IMR-90 (cell line): Measurements from ENCODE around the gene SEMA3C. TPM values are rescaled to one million over a fixed set of nuclear protein-coding genes. Genes with fewer than 3 reads are reported as not detected.

Source experiments
- ATAC-seq: fragments of 200-7000 bp; cut with Tn5 transposase; 2 replicates; pipeline ENCODE4 v1.9.1; 2020; ENCODE audit warnings: low read depth, mild to moderate bottlenecking, moderate library complexity
- BruUV-seq: library from RNA; stranded (reverse); fragments of 400-500 nt; replicated peaks from 2 replicates; lab custom pipeline; 2021; lab: Mats Ljungman, UMichigan
- CTCF ChIA-PET: fragments of 300-600 bp; formaldehyde crosslinking; extraction: SDS; loops from one replicate; lab custom pipeline; 2021; ENCODE audit warnings: antibody characterized with exemption; lab: Yijun Ruan, JAX
- POLR2A ChIA-PET: fragments of 300-600 bp; sonication (Branson Sonifier 250); formaldehyde crosslinking; loops from one replicate; lab custom pipeline; 2022; ENCODE audit warnings: antibody characterized with exemption; ENCODE audit not compliant: unreplicated experiment; lab: Charles Lee
- DNase-seq: peaks from one replicate; pipeline ENCODE4 v3.0.0; 2013
- H2AFZ ChIP-seq: replicated peaks from 2 replicates; pipeline ENCODE3; 2013; ENCODE audit warnings: low read length, mild to moderate bottlenecking; ENCODE audit not compliant: poor library complexity
- H2AK5ac ChIP-seq: 2 replicates; pipeline ENCODE4 v1.6.1; 2013; ENCODE audit warnings: low read depth, low read length, inconsistent platforms
- H2AK9ac ChIP-seq: replicated peaks from 2 replicates; pipeline ENCODE3; 2013; ENCODE audit warnings: mild to moderate bottlenecking, low read depth, low read length, moderate library complexity; ENCODE audit not compliant: poor library complexity
- H2BK120ac ChIP-seq: 2 replicates; pipeline ENCODE4 v1.6.1; 2013; ENCODE audit warnings: low read depth, low read length, inconsistent platforms
- H2BK15ac ChIP-seq: 3 replicates; pipeline ENCODE4 v1.6.1; 2013; ENCODE audit warnings: low read depth, low read length, inconsistent platforms
- H2BK20ac ChIP-seq: 2 replicates; pipeline ENCODE4 v1.6.1; 2013; ENCODE audit warnings: low read depth, mild to moderate bottlenecking, inconsistent platforms, low read length, moderate library complexity
- H2BK5ac ChIP-seq: 2 replicates; pipeline ENCODE4 v1.6.1; 2013; ENCODE audit warnings: mild to moderate bottlenecking, low read depth, low read length, inconsistent platforms; ENCODE audit not compliant: poor library complexity, severe bottlenecking
- H3K14ac ChIP-seq: replicated peaks from 2 replicates; pipeline ENCODE4 v1.6.1; 2013; ENCODE audit warnings: low read depth, low read length, inconsistent platforms
- H3K18ac ChIP-seq: 2 replicates; pipeline ENCODE4 v1.6.1; 2013; ENCODE audit warnings: low read depth, low read length, control low read depth
- H3K23ac ChIP-seq: 2 replicates; pipeline ENCODE4 v1.6.1; 2013; ENCODE audit warnings: low read depth, low read length, inconsistent platforms
- H3K27ac ChIP-seq: 2 replicates; pipeline ENCODE4 v1.5.1; 2013; ENCODE audit warnings: mild to moderate bottlenecking, control low read depth, low read length; ENCODE audit not compliant: insufficient read depth
- H3K27me3 ChIP-seq: 2 replicates; pipeline ENCODE4 v1.6.1; 2013; ENCODE audit warnings: low read length; ENCODE audit not compliant: control insufficient read depth, insufficient read depth
- H3K36me3 ChIP-seq: 2 replicates; pipeline ENCODE4 v1.6.1; 2013; ENCODE audit warnings: low read length, mixed read lengths; ENCODE audit not compliant: control insufficient read depth, insufficient read depth
- H3K4ac ChIP-seq: 2 replicates; pipeline ENCODE4 v1.6.1; 2013; ENCODE audit warnings: low read depth, low read length, inconsistent platforms
- H3K4me1 ChIP-seq: 2 replicates; pipeline ENCODE4 v1.6.1; 2013; ENCODE audit warnings: low read length, mixed read lengths; ENCODE audit not compliant: control insufficient read depth, insufficient read depth
- H3K4me2 ChIP-seq: 2 replicates; pipeline ENCODE4 v1.6.1; 2013; ENCODE audit warnings: low read depth, mild to moderate bottlenecking, control low read depth, low read length, moderate library complexity
- H3K4me3 ChIP-seq: 2 replicates; pipeline ENCODE4 v1.5.1; 2013; ENCODE audit warnings: low read depth, mild to moderate bottlenecking, control low read depth, low read length, moderate library complexity; ENCODE audit not compliant: insufficient read depth
- H3K56ac ChIP-seq: 2 replicates; pipeline ENCODE4 v1.6.1; 2013; ENCODE audit warnings: low read length, inconsistent platforms; ENCODE audit not compliant: insufficient read depth; ENCODE audit errors: extremely low read depth
- H3K79me1 ChIP-seq, 2 experiments: 2 replicates each; pipeline ENCODE4 v1.6.1; 2013; ENCODE audit warnings: low read length in 2 of 2, inconsistent platforms in 1 of 2, low read depth in 1 of 2
- H3K9ac ChIP-seq: 2 replicates; pipeline ENCODE4 v1.6.1; 2013; ENCODE audit warnings: low read depth, low read length, control low read depth
- H3K9me1 ChIP-seq: 2 replicates; pipeline ENCODE4 v1.6.1; 2013; ENCODE audit warnings: low read length, inconsistent platforms; ENCODE audit not compliant: insufficient read depth
- H3K9me3 ChIP-seq: 2 replicates; pipeline ENCODE4 v1.6.1; 2013; ENCODE audit warnings: low read length; ENCODE audit not compliant: control insufficient read depth, insufficient read depth
- H4K20me1 ChIP-seq: 2 replicates; pipeline ENCODE4 v1.6.1; 2013; ENCODE audit warnings: low read length, inconsistent platforms; ENCODE audit not compliant: insufficient read depth
- H4K5ac ChIP-seq: 2 replicates; pipeline ENCODE4 v1.6.1; 2013; ENCODE audit warnings: mild to moderate bottlenecking, low read depth, low read length, control low read depth
- H4K8ac ChIP-seq, 2 experiments: 2 replicates each; pipeline ENCODE4 v1.6.1; 2013; ENCODE audit warnings: low read depth in 2 of 2, low read length in 2 of 2, control low read depth in 1 of 2, inconsistent platforms in 1 of 2
- H4K91ac ChIP-seq: 2 replicates; pipeline ENCODE4 v1.6.1; 2013; ENCODE audit warnings: low read depth, low read length, inconsistent platforms; ENCODE audit not compliant: insufficient read depth
- BHLHE40 ChIP-seq: fragments of 150-350 bp; IDR thresholded peaks from 2 replicates; pipeline ENCODE4 v1.6.1; 2016; ENCODE audit warnings: mild to moderate bottlenecking, low read depth, low read length
- CEBPB ChIP-seq: IDR thresholded peaks from 2 replicates; pipeline ENCODE4 v1.6.1; 2012; ENCODE audit warnings: low read depth, low read length, improper control_type of control experiment
- CHD1 ChIP-seq: IDR thresholded peaks from 2 replicates; pipeline ENCODE4 v1.6.1; 2012; ENCODE audit warnings: low read depth, low read length, improper control_type of control experiment
- CTCF ChIP-seq: conservative IDR thresholded peaks from 2 replicates; pipeline ENCODE4 v1.5.1; 2012; ENCODE audit warnings: mild to moderate bottlenecking, low read depth, low read length, improper control_type of control experiment
- FOS ChIP-seq: fragments of 150-350 bp; IDR thresholded peaks from 2 replicates; pipeline ENCODE4 v1.6.1; 2016; ENCODE audit warnings: low read depth, low read length
- MAFK ChIP-seq: IDR thresholded peaks from 2 replicates; pipeline ENCODE4 v1.6.1; 2012; ENCODE audit warnings: low read depth, low read length, improper control_type of control experiment
- MAZ ChIP-seq: IDR thresholded peaks from 2 replicates; pipeline ENCODE4 v1.6.1; 2012; ENCODE audit warnings: low read depth, mild to moderate bottlenecking, low read length, improper control_type of control experiment, moderate library complexity, borderline replicate concordance
- MXI1 ChIP-seq: IDR thresholded peaks from 2 replicates; pipeline ENCODE4 v1.6.1; 2012; ENCODE audit warnings: low read depth, mild to moderate bottlenecking, low read length, moderate library complexity, borderline replicate concordance
- NFE2L2 ChIP-seq: fragments of 150-350 bp; IDR thresholded peaks from 2 replicates; pipeline ENCODE4 v1.6.1; 2016; ENCODE audit warnings: low read depth, mild to moderate bottlenecking, low read length
- POLR2A ChIP-seq: IDR thresholded peaks from 2 replicates; pipeline ENCODE4 v1.6.1; 2012; ENCODE audit warnings: mild to moderate bottlenecking, low read depth, low read length
- RAD21 ChIP-seq: IDR thresholded peaks from 2 replicates; pipeline ENCODE4 v1.6.1; 2012; ENCODE audit warnings: low read length, improper control_type of control experiment
- RCOR1 ChIP-seq: IDR thresholded peaks from 2 replicates; pipeline ENCODE4 v1.6.1; 2012; ENCODE audit warnings: mild to moderate bottlenecking, low read length, improper control_type of control experiment; ENCODE audit not compliant: insufficient replicate concordance
- RFX5 ChIP-seq: IDR thresholded peaks from 2 replicates; pipeline ENCODE4 v1.8.0; 2012; ENCODE audit warnings: low read depth, mild to moderate bottlenecking, low read length, moderate library complexity
- SMC3 ChIP-seq: fragments of 150-350 bp; IDR thresholded peaks from 2 replicates; pipeline ENCODE4 v1.6.1; 2016; ENCODE audit warnings: low read depth, mild to moderate bottlenecking, antibody characterized with exemption, low read length, moderate library complexity
- WGBS, 2 experiments: methylation state at CpG; one replicate each; pipeline versions ENCODE4 v1.1.5 to v1.1.7; 2013; ENCODE audit warnings: missing lambda C conversion rate in 2 of 2; ENCODE audit not compliant: insufficient read length in 1 of 2; ENCODE audit errors: extremely low coverage in 2 of 2; 5-methylcytosine and 5-hydroxymethylcytosine counted together
- dilution Hi-C: fragments of 300-500 bp; cut with HindIII; formaldehyde crosslinking; loops from one replicate; pipeline ENCODE4 v1.14.3; 2018; ENCODE audit warnings: low sequenced_read_pairs; ENCODE audit not compliant: unreplicated experiment
- in situ Hi-C: fragments of 300-500 bp; cut with MboI; formaldehyde crosslinking; loops from 3 replicates; pipeline ENCODE4 v1.14.3; 2019; ENCODE audit warnings: low sequenced_read_pairs, inconsistent platforms, mixed read lengths
- intact Hi-C: fragments of 100-400 bp; cut with micrococcal nuclease; formaldehyde crosslinking; loops from 2 replicates; pipeline ENCODE4 v1.10.0; 2022
- polyA plus RNA-seq, 3 experiments: library from polyadenylated mRNA; depleted of rRNA; stranded (reverse); fragments of >200 nt; gene quantifications; 2 replicates each; pipeline ENCODE4 v1.2.3, GENCODE V29; 2012; ENCODE audit warnings: low replicate concordance in 1 of 3
- total RNA-seq: library from RNA; depleted of rRNA; stranded (reverse); fragments of >200 nt; gene quantifications from 2 replicates; pipeline ENCODE4 v1.2.3, GENCODE V29; 2012
- TF ChIP-seq, protein P1 (sequence below): fragments of 150-350 bp; IDR thresholded peaks from 2 replicates; pipeline ENCODE4 v1.6.1; 2017; ENCODE audit warnings: mild to moderate bottlenecking, antibody characterized with exemption, low read length, low read depth
- TF ChIP-seq, protein P2 (sequence below): fragments of 150-350 bp; IDR thresholded peaks from 2 replicates; pipeline ENCODE4 v1.6.1; 2016; ENCODE audit warnings: low read depth, mild to moderate bottlenecking, low read length, moderate library complexity, borderline replicate concordance

Gene SEMA3C
- total and polyA plus RNA-seq, 2 of the 4 experiments (the other 2 are of a cell fraction) = 21.2 to 97.1 TPM

- H3K9ac ChIP-seq = no peak overlapping the region
- H2AFZ ChIP-seq = no peak overlapping the region
- H3K4me3 ChIP-seq = no peak overlapping the region
- H3K4me1 ChIP-seq = no peaks in the 10 kb centered on the region
- no peak overlapping the region for H2BK15ac ChIP-seq
- dilution Hi-C loops (no loop called here), in situ Hi-C loops (no loop called here), intact Hi-C loops (no loop called here)
- no peaks in the 10 kb centered on the region for H3K27me3 ChIP-seq
- no peak overlapping the region for H3K4ac ChIP-seq
- no peak overlapping the region for H3K56ac ChIP-seq
- no peaks in the 10 kb centered on the region for H3K79me1 ChIP-seq
- ChIA-PET CTCF (no interaction called here), POLR2A (no interaction called here)
- H3K9me1 ChIP-seq = no peaks in the 10 kb centered on the region
- no peak overlapping the region for H3K14ac ChIP-seq
- no CpG with 5 or more reads among the region's 3 CpGs for WGBS, 2 experiments
- no peak overlapping the region for H2BK120ac ChIP-seq
- H3K36me3 ChIP-seq = no peaks in the 10 kb centered on the region; the same call in 1 of the 2 replicates
- H4K5ac ChIP-seq = no peak overlapping the region
- no peak overlapping the region for H4K91ac ChIP-seq
- H2BK5ac ChIP-seq = no peak overlapping the region
- no peak overlapping the region for H4K8ac ChIP-seq
- H2AK5ac ChIP-seq = no peak overlapping the region
- no peak overlapping the region; the same call in 1 of the 2 replicates for H3K23ac ChIP-seq
- DNase-seq = no peak
- H2BK20ac ChIP-seq = no peak overlapping the region; the same call in 1 of the 2 replicates
- no peak overlapping the region for H3K18ac ChIP-seq
- ATAC-seq = no peak
- no peak overlapping the region for H3K4me2 ChIP-seq
- H2AK9ac ChIP-seq = no peak overlapping the region
- H3K27ac ChIP-seq = no peak overlapping the region
- no peaks in the 10 kb centered on the region for H4K20me1 ChIP-seq
- TF ChIP-seq POLR2A (no peak), FOS (no peak), BHLHE40 (no peak), NFE2L2 (no peak), RAD21 (no peak), SMC3 (no peak), RFX5 (no peak), CTCF (no peak), RCOR1 (no peak), MAFK (no peak), MXI1 (no peak), CEBPB (no peak), MAZ (no peak), CHD1 (no peak)
- TF ChIP-seq, protein P1, sequence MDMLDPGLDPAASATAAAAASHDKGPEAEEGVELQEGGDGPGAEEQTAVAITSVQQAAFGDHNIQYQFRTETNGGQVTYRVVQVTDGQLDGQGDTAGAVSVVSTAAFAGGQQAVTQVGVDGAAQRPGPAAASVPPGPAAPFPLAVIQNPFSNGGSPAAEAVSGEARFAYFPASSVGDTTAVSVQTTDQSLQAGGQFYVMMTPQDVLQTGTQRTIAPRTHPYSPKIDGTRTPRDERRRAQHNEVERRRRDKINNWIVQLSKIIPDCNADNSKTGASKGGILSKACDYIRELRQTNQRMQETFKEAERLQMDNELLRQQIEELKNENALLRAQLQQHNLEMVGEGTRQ = no peak
- TF ChIP-seq, protein P2, sequence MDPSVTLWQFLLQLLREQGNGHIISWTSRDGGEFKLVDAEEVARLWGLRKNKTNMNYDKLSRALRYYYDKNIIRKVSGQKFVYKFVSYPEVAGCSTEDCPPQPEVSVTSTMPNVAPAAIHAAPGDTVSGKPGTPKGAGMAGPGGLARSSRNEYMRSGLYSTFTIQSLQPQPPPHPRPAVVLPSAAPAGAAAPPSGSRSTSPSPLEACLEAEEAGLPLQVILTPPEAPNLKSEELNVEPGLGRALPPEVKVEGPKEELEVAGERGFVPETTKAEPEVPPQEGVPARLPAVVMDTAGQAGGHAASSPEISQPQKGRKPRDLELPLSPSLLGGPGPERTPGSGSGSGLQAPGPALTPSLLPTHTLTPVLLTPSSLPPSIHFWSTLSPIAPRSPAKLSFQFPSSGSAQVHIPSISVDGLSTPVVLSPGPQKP = no peak
- no peaks in the 10 kb centered on the region for H3K9me3 ChIP-seq
- no TSS peak for BruUV-seq
These were observed 127.3 kb downstream of the SEMA3C start for GRCh38 chr7:80791509-80791929.
